T-cell (primary cell): ENCODE results near the gene CLHC1. TPM values are rescaled to one million over a fixed set of nuclear protein-coding genes. Genes with fewer than 3 reads are reported as not detected.

ENCODE experiments used
- ATAC-seq, 4 experiments: fragments of 200-7000 bp in 3 of 4; fragments of 150-1000 bp in 1 of 4; cut with Tn5 transposase; replicated peaks in 1 of 4; 1 replicate in 3 of 4; 2 replicates in 1 of 4; pipeline ENCODE4 v1.10.0; 2021; ENCODE audit warnings: moderate library complexity in 3 of 4, mild to moderate bottlenecking in 2 of 4, moderate number of reproducible peaks in 1 of 4
- CTCF ChIA-PET, 2 donors: fragments of 300-600 bp; sonication (Branson Sonifier 250); formaldehyde crosslinking; loops; one replicate each; lab custom pipeline; 2022; ENCODE audit warnings: antibody characterized with exemption in 2 of 2; lab: Charles Lee
- POLR2A ChIA-PET, 2 donors: fragments of 300-600 bp; sonication (Branson Sonifier 250); formaldehyde crosslinking; loops; one replicate each; lab custom pipeline; 2022; ENCODE audit warnings: antibody characterized with exemption in 2 of 2; lab: Charles Lee
- DNase-seq, 35 experiments: peaks; one replicate each; pipeline versions ENCODE4 v3.0.0 to v3.0.0-alpha.2; 2013 to 2023
- H3K27ac ChIP-seq: one replicate; pipeline ENCODE4 v1.5.1; 2013; ENCODE audit warnings: low read length
- H3K27me3 ChIP-seq, 2 experiments: replicated peaks in 1 of 2; 1 replicate in 1 of 2; 2 replicates in 1 of 2; pipeline versions ENCODE4 v1.6.1 to v1.7.0; 2013; ENCODE audit warnings: low read length in 1 of 2, mixed read lengths in 1 of 2; ENCODE audit not compliant: control insufficient read depth in 2 of 2, insufficient read depth in 2 of 2; ENCODE audit errors: extremely low read depth in 1 of 2
- H3K36me3 ChIP-seq, 2 donors: 1 replicate in 1 of 2; 2 replicates in 1 of 2; pipeline versions ENCODE4 v1.6.1 to v1.7.0; 2013; ENCODE audit warnings: low read length in 1 of 2; ENCODE audit not compliant: control insufficient read depth in 2 of 2, insufficient read depth in 1 of 2; ENCODE audit errors: extremely low read depth in 1 of 2
- H3K4me1 ChIP-seq, 2 experiments: 1 replicate in 1 of 2; 2 replicates in 1 of 2; pipeline versions ENCODE4 v1.6.1 to v1.7.0; 2013; ENCODE audit warnings: low read length in 2 of 2, mixed read lengths in 1 of 2; ENCODE audit not compliant: insufficient read depth in 2 of 2, control insufficient read depth in 1 of 2; ENCODE audit errors: extremely low read depth in 1 of 2
- H3K4me3 ChIP-seq, 2 donors: 1 replicate in 1 of 2; 2 replicates in 1 of 2; pipeline versions ENCODE4 v1.5.1 to v1.7.0; 2013; ENCODE audit warnings: mild to moderate bottlenecking in 2 of 2, low read length in 1 of 2, moderate library complexity in 1 of 2; ENCODE audit not compliant: control insufficient read depth in 1 of 2; ENCODE audit errors: extremely low read depth in 1 of 2
- H3K9me3 ChIP-seq: 2 replicates; pipeline ENCODE4 v1.7.0; 2013
- H3K27ac Mint-ChIP-seq, 2 donors: one replicate each; pipeline ENCODE4 v1.8.0; 2020 to 2021; ENCODE audit warnings: mild to moderate bottlenecking in 2 of 2, mixed read lengths in 2 of 2
- H3K27me3 Mint-ChIP-seq, 2 donors: one replicate each; pipeline ENCODE4 v1.8.0; 2021 to 2022; ENCODE audit warnings: mixed read lengths in 2 of 2
- H3K36me3 Mint-ChIP-seq: one replicate; pipeline ENCODE4 v1.8.0; 2021; ENCODE audit warnings: mixed read lengths
- H3K4me1 Mint-ChIP-seq, 3 donors: one replicate each; pipeline ENCODE4 v1.8.0; 2020 to 2022; ENCODE audit warnings: mixed read lengths in 3 of 3, mild to moderate bottlenecking in 1 of 3
- H3K4me3 Mint-ChIP-seq, 3 donors: one replicate each; pipeline ENCODE4 v1.8.0; 2020 to 2022; ENCODE audit warnings: mild to moderate bottlenecking in 3 of 3, mixed read lengths in 3 of 3, moderate library complexity in 3 of 3
- H3K9me3 Mint-ChIP-seq, 3 donors: one replicate each; pipeline ENCODE4 v1.8.0; 2020 to 2022; ENCODE audit warnings: mixed read lengths in 3 of 3
- WGBS: methylation state at CpG from one replicate; pipeline ENCODE4 v1.1.5; 2013; ENCODE audit warnings: missing lambda C conversion rate; ENCODE audit not compliant: insufficient coverage; 5-methylcytosine and 5-hydroxymethylcytosine counted together
- total RNA-seq, 35 experiments: library from RNA in 6 of 35; stranded (reverse) in 6 of 35; fragments of 120-200 nt in 1 of 35; gene quantifications; one replicate each; pipeline versions ENCODE4 v1.2.1 to v1.2.4 and lab custom pipeline; 2013 to 2026

CLHC1 gene
- total RNA-seq, 5 donors from 2014 or later (not counting 1 experiment from before 2014, with no cell fraction given), result 5.7 to 14.3 (median 9.2) TPM

GRCh38 chr2:55163941-55164390 is 68.1 kb downstream of the CLHC1 start:
- Histone ChIP-seq H3K27ac (no peak overlapping the region), H3K4me1 (no peaks in the 10 kb centered on the region), H3K27me3 (no peaks in the 10 kb centered on the region), H3K4me3 (no peak overlapping the region), H3K9me3 (no peaks in the 10 kb centered on the region), H3K36me3 (no peaks in the 10 kb centered on the region)
- ATAC-seq (no peak), DNase-seq (no peak)
- Mint-ChIP-seq H3K27me3 (peaks cover 0 to 2% of the 10 kb centered on the region in 2 donors), H3K36me3 (no peaks in the 10 kb centered on the region), H3K27ac (no peak overlapping the region), H3K9me3 (no peaks in the 10 kb centered on the region), H3K4me3 (no peak overlapping the region), H3K4me1 (peaks cover 0 to 4% (median 0%) of the 10 kb centered on the region in 3 donors)
- WGBS, result 90% methylated on average over 6 of the region's 7 CpGs
- ChIA-PET CTCF (no interaction called here), POLR2A (interaction anchor here in 1 of 2 donors (0.7 kb wide), 1 partner anchor 329 kb away, joined by 5 read pairs; no protein-coding TSS in a partner anchor)

DNA sequence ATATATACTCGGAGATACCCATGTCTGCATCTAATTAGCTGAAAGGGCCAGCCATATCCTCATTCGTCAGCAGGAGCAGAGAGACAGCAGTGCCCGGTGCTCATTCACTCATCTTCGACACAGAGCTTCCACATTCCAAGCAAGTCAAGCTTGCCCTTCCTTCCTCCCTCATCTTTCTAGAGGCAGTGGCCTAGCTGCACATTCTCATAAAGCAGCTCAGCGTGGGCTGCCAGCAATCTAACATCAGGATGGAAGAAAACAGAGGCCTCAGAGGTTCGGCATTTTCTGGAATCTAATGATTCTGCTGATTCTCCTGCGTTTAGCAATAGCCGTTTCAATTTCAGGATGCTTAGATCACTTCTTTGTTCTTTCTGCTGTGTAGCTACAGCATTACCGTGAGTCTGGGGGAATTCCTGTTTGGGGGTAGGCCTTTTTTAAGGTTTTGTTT is 68.8 kb downstream of the CLHC1 start:
- no peak overlapping the region for H3K27ac ChIP-seq
- H3K27ac Mint-ChIP-seq, result no peak overlapping the region
- POLR2A ChIA-PET, result no interaction called here

DNA sequence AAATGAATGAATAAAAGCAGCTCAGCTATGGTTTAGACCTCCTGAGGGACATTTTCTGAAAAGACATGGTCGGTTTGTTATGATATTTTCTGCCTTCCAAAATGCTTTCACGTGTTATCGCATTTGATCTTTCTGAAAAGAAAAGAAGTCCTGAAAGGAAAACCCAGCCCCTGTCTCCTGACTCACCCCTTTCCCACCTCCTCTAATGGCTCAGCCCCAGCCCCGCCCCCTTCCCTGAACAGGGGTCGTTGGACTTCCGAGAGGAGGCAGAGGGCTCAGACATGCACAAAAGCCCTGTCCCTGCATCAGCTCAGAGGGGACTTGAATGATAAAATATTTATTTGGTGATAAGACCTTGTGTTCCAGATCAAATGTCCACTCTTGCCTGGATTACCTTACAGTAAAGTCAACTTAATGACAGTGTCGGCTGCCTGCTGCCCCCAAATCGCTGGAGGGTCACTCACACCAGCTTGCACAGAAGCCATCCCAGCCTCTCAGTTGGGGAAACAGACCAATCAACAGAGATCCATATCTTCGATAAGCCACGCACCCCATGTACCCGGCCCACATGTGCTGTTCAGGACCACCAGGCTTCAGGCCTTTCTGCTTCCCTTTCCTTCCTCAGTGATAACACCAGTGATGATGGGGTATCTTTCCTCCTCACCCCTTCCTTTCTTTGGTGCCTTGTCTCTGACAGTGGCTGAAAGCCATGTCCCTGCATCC is 69.6 kb downstream of the CLHC1 start:
- H3K27ac ChIP-seq, result no peak overlapping the region
- Mint-ChIP-seq H3K36me3 (no peaks in the 10 kb centered on the region), H3K27me3 (peaks cover 0 to 2% of the 10 kb centered on the region in 2 donors), H3K4me1 (peaks cover 0 to 3% (median 3%) of the 10 kb centered on the region in 3 donors), H3K9me3 (no peaks in the 10 kb centered on the region), H3K4me3 (no peak overlapping the region), H3K27ac (no peak overlapping the region)
- ATAC-seq (no peak), DNase-seq (no peak)
- 94% methylated on average over 4 of the region's 11 CpGs for WGBS
- H3K4me3 ChIP-seq, result no peak overlapping the region
- ChIA-PET CTCF (interaction anchor here in 1 of 2 donors (0.5 kb wide), 1 partner anchor 11 kb away, joined by 4 read pairs; no protein-coding TSS in a partner anchor), POLR2A (no interaction called here)
- no peaks in the 10 kb centered on the region for H3K9me3 ChIP-seq
- no peaks in the 10 kb centered on the region for H3K4me1 ChIP-seq
- H3K27me3 ChIP-seq, result no peaks in the 10 kb centered on the region
- no peaks in the 10 kb centered on the region for H3K36me3 ChIP-seq

More for the DNA sequence above, 68.8 kb downstream of the CLHC1 start:
- Mint-ChIP-seq H3K4me1 (peaks cover 0 to under 1% (median 0%) of the 10 kb centered on the region in 3 donors), H3K9me3 (no peaks in the 10 kb centered on the region), H3K4me3 (no peak overlapping the region), H3K36me3 (no peaks in the 10 kb centered on the region), H3K27me3 (peaks cover 0 to 2% of the 10 kb centered on the region in 2 donors)
- Histone ChIP-seq H3K4me1 (no peaks in the 10 kb centered on the region), H3K27me3 (no peaks in the 10 kb centered on the region), H3K9me3 (no peaks in the 10 kb centered on the region), H3K36me3 (no peaks in the 10 kb centered on the region), H3K4me3 (no peak overlapping the region)
- WGBS, result 80% methylated on average over 7 of the region's 9 CpGs
- no peak for ATAC-seq
- CTCF ChIA-PET, result no interaction called here
- no peak for DNase-seq

GRCh38 chr2:55161295-55162210 is 70.5 kb downstream of the CLHC1 start:
- Mint-ChIP-seq H3K27me3 (peaks cover 0 to 2% of the 10 kb centered on the region in 2 donors), H3K4me1 (peaks cover 2 to 12% (median 9%) of the 10 kb centered on the region in 3 donors), H3K4me3 (no peak overlapping the region), H3K27ac (no peak overlapping the region), H3K9me3 (no peaks in the 10 kb centered on the region), H3K36me3 (no peaks in the 10 kb centered on the region)
- Histone ChIP-seq H3K4me1 (no peaks in the 10 kb centered on the region), H3K4me3 (no peak overlapping the region), H3K27ac (no peak overlapping the region), H3K9me3 (no peaks in the 10 kb centered on the region), H3K27me3 (no peaks in the 10 kb centered on the region), H3K36me3 (no peaks in the 10 kb centered on the region)
- ChIA-PET POLR2A (no interaction called here), CTCF (no interaction called here)
- no peak for DNase-seq
- WGBS, result 81% methylated on average over 7 of the region's 10 CpGs
- no peak for ATAC-seq

GRCh38 chr2:55160422-55160821 is 71.7 kb downstream of the CLHC1 start:
- 100% methylated on average over 1 of the region's 2 CpGs for WGBS
- Histone ChIP-seq H3K4me1 (no peaks in the 10 kb centered on the region), H3K4me3 (no peak overlapping the region), H3K36me3 (no peaks in the 10 kb centered on the region), H3K9me3 (no peaks in the 10 kb centered on the region), H3K27ac (no peak overlapping the region), H3K27me3 (no peaks in the 10 kb centered on the region)
- H3K4me3 Mint-ChIP-seq, result no peak overlapping the region
- DNase-seq, result no peak
- no peaks in the 10 kb centered on the region for H3K36me3 Mint-ChIP-seq
- no peak for ATAC-seq
- H3K27ac Mint-ChIP-seq, result no peak overlapping the region
- ChIA-PET POLR2A (interaction anchor here in 1 of 2 donors (0.7 kb wide), 1 partner anchor 110 kb away, joined by 3 read pairs; the partner anchor contains the start of gene RTN4), CTCF (no interaction called here)
- peaks cover 0 to 2% of the 10 kb centered on the region in 2 donors for H3K27me3 Mint-ChIP-seq
- H3K9me3 Mint-ChIP-seq, result no peaks in the 10 kb centered on the region
- peaks cover 5 to 13% (median 9%) of the 10 kb centered on the region in 3 donors for H3K4me1 Mint-ChIP-seq

DNA sequence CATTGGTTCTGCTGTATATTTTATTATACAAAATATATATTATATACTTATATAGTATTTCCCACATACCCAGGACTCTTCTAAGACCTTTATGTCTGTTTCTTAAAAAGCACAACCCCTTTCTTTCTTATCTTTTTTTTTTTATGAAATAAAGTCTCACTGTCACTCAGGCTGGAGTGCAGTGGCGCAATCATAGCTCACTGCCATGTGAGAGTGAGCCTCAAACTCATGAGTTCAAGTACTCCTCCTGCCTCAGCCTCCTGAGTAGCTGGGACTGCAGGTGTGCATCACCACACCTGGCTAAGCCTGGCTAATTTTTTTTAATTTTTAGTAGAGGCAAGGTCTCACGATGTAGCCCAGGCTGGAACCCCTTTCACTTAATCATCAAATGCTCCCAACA is 72.3 kb downstream of the CLHC1 start:
- peaks cover 5 to 13% (median 9%) of the 10 kb centered on the region in 3 donors for H3K4me1 Mint-ChIP-seq
- no peaks in the 10 kb centered on the region for H3K4me1 ChIP-seq
- WGBS, result 90% methylated on average over 2 of the region's 2 CpGs
- no peaks in the 10 kb centered on the region for H3K36me3 ChIP-seq
- DNase-seq, result no peak
- no peaks in the 10 kb centered on the region for H3K9me3 Mint-ChIP-seq
- no peaks in the 10 kb centered on the region for H3K36me3 Mint-ChIP-seq
- H3K9me3 ChIP-seq, result no peaks in the 10 kb centered on the region
- ChIA-PET POLR2A (interaction anchor here (0.6 to 0.7 kb wide), 2 partner anchors 79 to 109 kb away, joined by 3 to 6 read pairs; partner anchors contain the start of gene RTN4 (in 1 of the 2)), CTCF (interaction anchor here in 1 of 2 donors (1.2 kb wide), 1 partner anchor 11 kb away, joined by 6 read pairs; no protein-coding TSS in a partner anchor)
- H3K4me3 ChIP-seq, result no peak overlapping the region
- ATAC-seq, result no peak
- H3K27me3 ChIP-seq, result no peaks in the 10 kb centered on the region
- H3K27ac Mint-ChIP-seq, result no peak overlapping the region
- no peak overlapping the region for H3K27ac ChIP-seq
- H3K4me3 Mint-ChIP-seq, result no peak overlapping the region
- H3K27me3 Mint-ChIP-seq, result peaks cover 0 to 2% of the 10 kb centered on the region in 2 donors
